GM23338 (cell line): ENCODE measurements around the gene FASLG. TPM values are rescaled to one million over a fixed set of nuclear protein-coding genes. Genes with fewer than 3 reads are reported as not detected.

Source experiments
- ATAC-seq: fragments of 200-7000 bp; cut with Tn5 transposase; 3 replicates; pipeline ENCODE4 v1.9.1; 2020
- DNase-seq: peaks from one replicate; pipeline ENCODE4 v3.0.0-alpha.2; 2015; ENCODE audit warnings: low spot score
- H2AFZ ChIP-seq: fragments of 200-600 bp; sonication (generic); 2 replicates; pipeline ENCODE4 v1.8.0; 2016; ENCODE audit warnings: antibody characterized with exemption, mild to moderate bottlenecking, moderate library complexity
- H3F3A ChIP-seq: fragments of 200-600 bp; sonication (generic); replicated peaks from 2 replicates; pipeline ENCODE4 v1.8.0; 2017; ENCODE audit warnings: antibody characterized with exemption, mixed run types, low read depth
- H3K27ac ChIP-seq: fragments of 200-600 bp; sonication (generic); 2 replicates; pipeline ENCODE4 v1.6.1; 2016; ENCODE audit warnings: low read depth
- H3K27me3 ChIP-seq: fragments of 200-600 bp; sonication (generic); 2 replicates; pipeline ENCODE4 v1.8.0; 2016; ENCODE audit warnings: mild to moderate bottlenecking, mixed run types, moderate library complexity; ENCODE audit not compliant: insufficient read depth
- H3K36me3 ChIP-seq: fragments of 200-600 bp; sonication (generic); 2 replicates; pipeline ENCODE4 v1.8.0; 2016; ENCODE audit warnings: mild to moderate bottlenecking; ENCODE audit not compliant: insufficient read depth
- H3K4me1 ChIP-seq: fragments of 200-600 bp; sonication (generic); 2 replicates; pipeline ENCODE4 v1.8.0; 2016; ENCODE audit warnings: mild to moderate bottlenecking, moderate library complexity; ENCODE audit not compliant: insufficient read depth
- H3K4me2 ChIP-seq: fragments of 200-600 bp; sonication (generic); 2 replicates; pipeline ENCODE4 v1.7.1; 2017; ENCODE audit warnings: mixed run types
- H3K4me3 ChIP-seq: fragments of 200-600 bp; sonication (generic); 2 replicates; pipeline ENCODE4 v1.6.1; 2016; ENCODE audit warnings: mixed run types
- H3K79me2 ChIP-seq: fragments of 200-600 bp; sonication (generic); replicated peaks from 2 replicates; pipeline ENCODE4 v1.8.0; 2017; ENCODE audit warnings: mild to moderate bottlenecking; ENCODE audit not compliant: insufficient read depth
- H3K9me2 ChIP-seq: fragments of 200-600 bp; sonication (generic); 2 replicates; pipeline ENCODE4 v1.8.0; 2017; ENCODE audit not compliant: insufficient read depth
- H4K20me1 ChIP-seq: fragments of 200-600 bp; sonication (generic); replicated peaks from 2 replicates; pipeline ENCODE4 v1.8.0; 2017; ENCODE audit warnings: mild to moderate bottlenecking; ENCODE audit not compliant: insufficient read depth
- H3K27ac Mint-ChIP-seq: 2 replicates; pipeline ENCODE4 v1.8.0; 2020; ENCODE audit warnings: inconsistent platforms, mild to moderate bottlenecking, moderate library complexity, mixed read lengths
- H3K27me3 Mint-ChIP-seq: 3 replicates; pipeline ENCODE4 v1.8.0; 2022; ENCODE audit warnings: low read depth, mild to moderate bottlenecking, moderate library complexity, mixed read lengths, inconsistent platforms; ENCODE audit not compliant: insufficient read depth, poor library complexity
- H3K36me3 Mint-ChIP-seq: 3 replicates; pipeline ENCODE4 v1.8.0; 2021; ENCODE audit warnings: low read depth, mild to moderate bottlenecking, inconsistent platforms, moderate library complexity, mixed read lengths
- H3K4me1 Mint-ChIP-seq: 3 replicates; pipeline ENCODE4 v1.8.0; 2020; ENCODE audit warnings: mild to moderate bottlenecking, inconsistent platforms, mixed read lengths
- H3K4me3 Mint-ChIP-seq: 3 replicates; pipeline ENCODE4 v1.8.0; 2021; ENCODE audit warnings: moderate library complexity, mild to moderate bottlenecking, inconsistent platforms, mixed read lengths
- H3K9me3 Mint-ChIP-seq: 3 replicates; pipeline ENCODE4 v1.8.0; 2020; ENCODE audit warnings: moderate library complexity, mild to moderate bottlenecking, inconsistent platforms, mixed read lengths
- CREB1 ChIP-seq: fragments of 250-450 bp; sonication (Bioruptor Pico); IDR thresholded peaks from 2 replicates; pipeline ENCODE4 v1.5.0; 2020; ENCODE audit warnings: low read depth, mild to moderate bottlenecking, moderate library complexity
- ETS1 ChIP-seq: IDR thresholded peaks from 2 replicates; pipeline ENCODE4 v1.6.1; 2016; ENCODE audit warnings: antibody characterized with exemption
- JUNB ChIP-seq: IDR thresholded peaks from one replicate; pipeline ENCODE4 v1.6.1; 2016; ENCODE audit warnings: antibody characterized with exemption; ENCODE audit not compliant: unreplicated experiment
- NANOG ChIP-seq: IDR thresholded peaks from 2 replicates; pipeline ENCODE4 v1.6.1; 2016; ENCODE audit warnings: antibody characterized with exemption, borderline replicate concordance
- POLR2AphosphoS5 ChIP-seq: IDR thresholded peaks from 2 replicates; pipeline ENCODE4 v1.6.1; 2016; ENCODE audit warnings: antibody characterized with exemption, low read depth
- REST ChIP-seq: IDR thresholded peaks from one replicate; pipeline ENCODE4 v1.6.1; 2018; ENCODE audit warnings: antibody characterized with exemption; ENCODE audit not compliant: unreplicated experiment
- STAT1 ChIP-seq: IDR thresholded peaks from one replicate; pipeline ENCODE4 v1.6.1; 2016; ENCODE audit warnings: antibody characterized with exemption; ENCODE audit not compliant: unreplicated experiment
- ZNF114 ChIP-seq: fragments of 250-450 bp; sonication (Bioruptor Pico); IDR thresholded peaks from 2 replicates; pipeline ENCODE4 v1.5.0; 2020; ENCODE audit warnings: mild to moderate bottlenecking, moderate library complexity
- ZNF331 ChIP-seq: fragments of 250-450 bp; sonication (Bioruptor Pico); IDR thresholded peaks from 2 replicates; pipeline ENCODE4 v1.5.0; 2020; ENCODE audit warnings: low read depth, mild to moderate bottlenecking, moderate library complexity
- ZNF462 ChIP-seq: fragments of 250-450 bp; sonication (Bioruptor Pico); IDR thresholded peaks from 2 replicates; pipeline ENCODE4 v1.5.0; 2020; ENCODE audit warnings: mild to moderate bottlenecking, moderate library complexity
- polyA plus RNA-seq: library from polyadenylated mRNA; unstranded; fragments of >200 nt; fragmentation: Nextera tagmentation; extraction: Ambion mirVana; gene quantifications from 2 replicates; pipeline ENCODE4 v1.2.1, GENCODE V29; 2016
- total RNA-seq: library from RNA; depleted of rRNA; stranded (reverse); fragments of >200 nt; shearing (Covaris generic); gene quantifications from 2 replicates; pipeline ENCODE4 v1.2.3, GENCODE V29; 2014

The FASLG gene
- total and polyA plus RNA-seq, 2 experiments from 2014 or later = not detected

- no peak for ATAC-seq
- no peaks in the 10 kb centered on the region for H3K36me3 ChIP-seq
- DNase-seq = no peak
- H3K9me2 ChIP-seq = 0 out of 2 replicates have a peak, but pooled peaks cover 18% of the 10 kb centered on the region
- Mint-ChIP-seq H3K9me3 (peaks cover 13% of the 10 kb centered on the region), H3K4me1 (peaks cover 3% of the 10 kb centered on the region; the same call in 2 of the 3 replicates), H3K27me3 (no peaks in the 10 kb centered on the region), H3K4me3 (no peak overlapping the region), H3K36me3 (peaks cover 18% of the 10 kb centered on the region; the same call in 1 of the 3 replicates), H3K27ac (no peak overlapping the region)
- H2AFZ ChIP-seq = no peak overlapping the region
- no peaks in the 10 kb centered on the region; the same call in 1 of the 2 replicates for H3K4me1 ChIP-seq
- TF ChIP-seq ZNF114 (CRISPR knock-in tag) (no peak), REST (no peak), ZNF331 (CRISPR knock-in tag) (no peak), STAT1 (no peak), POLR2AphosphoS5 (no peak), JUNB (no peak), NANOG (no peak), ETS1 (no peak), CREB1 (CRISPR knock-in tag) (no peak)
- no peak overlapping the region for H3K27ac ChIP-seq
- no peaks in the 10 kb centered on the region for H3K27me3 ChIP-seq
- no peaks in the 10 kb centered on the region for H4K20me1 ChIP-seq
- H3F3A ChIP-seq = no peaks in the 10 kb centered on the region
- H3K4me3 ChIP-seq = no peak overlapping the region
- H3K79me2 ChIP-seq = no peaks in the 10 kb centered on the region
- no peak overlapping the region for H3K4me2 ChIP-seq
Observed at GRCh38 chr1:172629638-172630037, 29.3 kb upstream of the FASLG start.

- no peak for DNase-seq
- Mint-ChIP-seq H3K9me3 (peaks cover 13% of the 10 kb centered on the region), H3K4me3 (no peak overlapping the region), H3K27me3 (no peaks in the 10 kb centered on the region), H3K27ac (no peak overlapping the region), H3K4me1 (peaks cover 3% of the 10 kb centered on the region; the same call in 2 of the 3 replicates), H3K36me3 (peaks cover 18% of the 10 kb centered on the region; the same call in 1 of the 3 replicates)
- no peaks in the 10 kb centered on the region for H3F3A ChIP-seq
- H3K4me3 ChIP-seq = no peak overlapping the region
- no peak for ATAC-seq
- no peaks in the 10 kb centered on the region for H3K36me3 ChIP-seq
- H3K27me3 ChIP-seq = no peaks in the 10 kb centered on the region
- no peaks in the 10 kb centered on the region for H4K20me1 ChIP-seq
- no peak overlapping the region for H3K27ac ChIP-seq
- H3K4me1 ChIP-seq = no peaks in the 10 kb centered on the region; the same call in 1 of the 2 replicates
- H3K79me2 ChIP-seq = no peaks in the 10 kb centered on the region
- no peak overlapping the region for H2AFZ ChIP-seq
- 0 out of 2 replicates have a peak, but pooled peaks cover 18% of the 10 kb centered on the region for H3K9me2 ChIP-seq
- H3K4me2 ChIP-seq = no peak overlapping the region
- TF ChIP-seq ZNF462 = no peak
- no peak for TF ChIP-seq ZNF114 (CRISPR knock-in tag)
Observed at GRCh38 chr1:172630056-172630818, 28.7 kb upstream of the FASLG start.
